IMR-90 (cell line): Measurements from ENCODE around the gene SYNGR2. TPM values are rescaled to one million over a fixed set of nuclear protein-coding genes. Genes with fewer than 3 reads are reported as not detected.

Source experiments
- ATAC-seq: fragments of 200-7000 bp; cut with Tn5 transposase; 2 replicates; pipeline ENCODE4 v1.9.1; 2020; ENCODE audit warnings: low read depth, mild to moderate bottlenecking, moderate library complexity
- BruUV-seq: library from RNA; stranded (reverse); fragments of 400-500 nt; replicated peaks from 2 replicates; lab custom pipeline; 2021; lab: Mats Ljungman, UMichigan
- CTCF ChIA-PET: fragments of 300-600 bp; formaldehyde crosslinking; extraction: SDS; loops from one replicate; lab custom pipeline; 2021; ENCODE audit warnings: antibody characterized with exemption; lab: Yijun Ruan, JAX
- POLR2A ChIA-PET: fragments of 300-600 bp; sonication (Branson Sonifier 250); formaldehyde crosslinking; loops from one replicate; lab custom pipeline; 2022; ENCODE audit warnings: antibody characterized with exemption; ENCODE audit not compliant: unreplicated experiment; lab: Charles Lee
- DNase-seq: peaks from one replicate; pipeline ENCODE4 v3.0.0; 2013
- H2AFZ ChIP-seq: replicated peaks from 2 replicates; pipeline ENCODE3; 2013; ENCODE audit warnings: low read length, mild to moderate bottlenecking; ENCODE audit not compliant: poor library complexity
- H2AK5ac ChIP-seq: 2 replicates; pipeline ENCODE4 v1.6.1; 2013; ENCODE audit warnings: low read depth, low read length, inconsistent platforms
- H2AK9ac ChIP-seq: replicated peaks from 2 replicates; pipeline ENCODE3; 2013; ENCODE audit warnings: mild to moderate bottlenecking, low read depth, low read length, moderate library complexity; ENCODE audit not compliant: poor library complexity
- H2BK120ac ChIP-seq: 2 replicates; pipeline ENCODE4 v1.6.1; 2013; ENCODE audit warnings: low read depth, low read length, inconsistent platforms
- H2BK15ac ChIP-seq: 3 replicates; pipeline ENCODE4 v1.6.1; 2013; ENCODE audit warnings: low read depth, low read length, inconsistent platforms
- H2BK20ac ChIP-seq: 2 replicates; pipeline ENCODE4 v1.6.1; 2013; ENCODE audit warnings: low read depth, mild to moderate bottlenecking, inconsistent platforms, low read length, moderate library complexity
- H2BK5ac ChIP-seq: 2 replicates; pipeline ENCODE4 v1.6.1; 2013; ENCODE audit warnings: mild to moderate bottlenecking, low read depth, low read length, inconsistent platforms; ENCODE audit not compliant: poor library complexity, severe bottlenecking
- H3K14ac ChIP-seq: replicated peaks from 2 replicates; pipeline ENCODE4 v1.6.1; 2013; ENCODE audit warnings: low read depth, low read length, inconsistent platforms
- H3K18ac ChIP-seq: 2 replicates; pipeline ENCODE4 v1.6.1; 2013; ENCODE audit warnings: low read depth, low read length, control low read depth
- H3K23ac ChIP-seq: 2 replicates; pipeline ENCODE4 v1.6.1; 2013; ENCODE audit warnings: low read depth, low read length, inconsistent platforms
- H3K27ac ChIP-seq: 2 replicates; pipeline ENCODE4 v1.5.1; 2013; ENCODE audit warnings: mild to moderate bottlenecking, control low read depth, low read length; ENCODE audit not compliant: insufficient read depth
- H3K27me3 ChIP-seq: 2 replicates; pipeline ENCODE4 v1.6.1; 2013; ENCODE audit warnings: low read length; ENCODE audit not compliant: control insufficient read depth, insufficient read depth
- H3K36me3 ChIP-seq: 2 replicates; pipeline ENCODE4 v1.6.1; 2013; ENCODE audit warnings: low read length, mixed read lengths; ENCODE audit not compliant: control insufficient read depth, insufficient read depth
- H3K4ac ChIP-seq: 2 replicates; pipeline ENCODE4 v1.6.1; 2013; ENCODE audit warnings: low read depth, low read length, inconsistent platforms
- H3K4me1 ChIP-seq: 2 replicates; pipeline ENCODE4 v1.6.1; 2013; ENCODE audit warnings: low read length, mixed read lengths; ENCODE audit not compliant: control insufficient read depth, insufficient read depth
- H3K4me2 ChIP-seq: 2 replicates; pipeline ENCODE4 v1.6.1; 2013; ENCODE audit warnings: low read depth, mild to moderate bottlenecking, control low read depth, low read length, moderate library complexity
- H3K4me3 ChIP-seq: 2 replicates; pipeline ENCODE4 v1.5.1; 2013; ENCODE audit warnings: low read depth, mild to moderate bottlenecking, control low read depth, low read length, moderate library complexity; ENCODE audit not compliant: insufficient read depth
- H3K56ac ChIP-seq: 2 replicates; pipeline ENCODE4 v1.6.1; 2013; ENCODE audit warnings: low read length, inconsistent platforms; ENCODE audit not compliant: insufficient read depth; ENCODE audit errors: extremely low read depth
- H3K79me1 ChIP-seq, 2 experiments: 2 replicates each; pipeline ENCODE4 v1.6.1; 2013; ENCODE audit warnings: low read length in 2 of 2, inconsistent platforms in 1 of 2, low read depth in 1 of 2
- H3K9ac ChIP-seq: 2 replicates; pipeline ENCODE4 v1.6.1; 2013; ENCODE audit warnings: low read depth, low read length, control low read depth
- H3K9me1 ChIP-seq: 2 replicates; pipeline ENCODE4 v1.6.1; 2013; ENCODE audit warnings: low read length, inconsistent platforms; ENCODE audit not compliant: insufficient read depth
- H3K9me3 ChIP-seq: 2 replicates; pipeline ENCODE4 v1.6.1; 2013; ENCODE audit warnings: low read length; ENCODE audit not compliant: control insufficient read depth, insufficient read depth
- H4K20me1 ChIP-seq: 2 replicates; pipeline ENCODE4 v1.6.1; 2013; ENCODE audit warnings: low read length, inconsistent platforms; ENCODE audit not compliant: insufficient read depth
- H4K5ac ChIP-seq: 2 replicates; pipeline ENCODE4 v1.6.1; 2013; ENCODE audit warnings: mild to moderate bottlenecking, low read depth, low read length, control low read depth
- H4K8ac ChIP-seq, 2 experiments: 2 replicates each; pipeline ENCODE4 v1.6.1; 2013; ENCODE audit warnings: low read depth in 2 of 2, low read length in 2 of 2, control low read depth in 1 of 2, inconsistent platforms in 1 of 2
- H4K91ac ChIP-seq: 2 replicates; pipeline ENCODE4 v1.6.1; 2013; ENCODE audit warnings: low read depth, low read length, inconsistent platforms; ENCODE audit not compliant: insufficient read depth
- BHLHE40 ChIP-seq: fragments of 150-350 bp; IDR thresholded peaks from 2 replicates; pipeline ENCODE4 v1.6.1; 2016; ENCODE audit warnings: mild to moderate bottlenecking, low read depth, low read length
- CEBPB ChIP-seq: IDR thresholded peaks from 2 replicates; pipeline ENCODE4 v1.6.1; 2012; ENCODE audit warnings: low read depth, low read length, improper control_type of control experiment
- CHD1 ChIP-seq: IDR thresholded peaks from 2 replicates; pipeline ENCODE4 v1.6.1; 2012; ENCODE audit warnings: low read depth, low read length, improper control_type of control experiment
- CTCF ChIP-seq: conservative IDR thresholded peaks from 2 replicates; pipeline ENCODE4 v1.5.1; 2012; ENCODE audit warnings: mild to moderate bottlenecking, low read depth, low read length, improper control_type of control experiment
- ELK1 ChIP-seq: fragments of 150-350 bp; IDR thresholded peaks from 2 replicates; pipeline ENCODE4 v1.6.1; 2016; ENCODE audit warnings: low read depth, mild to moderate bottlenecking, low read length, moderate library complexity, borderline replicate concordance
- FOS ChIP-seq: fragments of 150-350 bp; IDR thresholded peaks from 2 replicates; pipeline ENCODE4 v1.6.1; 2016; ENCODE audit warnings: low read depth, low read length
- MAFK ChIP-seq: IDR thresholded peaks from 2 replicates; pipeline ENCODE4 v1.6.1; 2012; ENCODE audit warnings: low read depth, low read length, improper control_type of control experiment
- MAZ ChIP-seq: IDR thresholded peaks from 2 replicates; pipeline ENCODE4 v1.6.1; 2012; ENCODE audit warnings: low read depth, mild to moderate bottlenecking, low read length, improper control_type of control experiment, moderate library complexity, borderline replicate concordance
- NFE2L2 ChIP-seq: fragments of 150-350 bp; IDR thresholded peaks from 2 replicates; pipeline ENCODE4 v1.6.1; 2016; ENCODE audit warnings: low read depth, mild to moderate bottlenecking, low read length
- POLR2A ChIP-seq: IDR thresholded peaks from 2 replicates; pipeline ENCODE4 v1.6.1; 2012; ENCODE audit warnings: mild to moderate bottlenecking, low read depth, low read length
- RAD21 ChIP-seq: IDR thresholded peaks from 2 replicates; pipeline ENCODE4 v1.6.1; 2012; ENCODE audit warnings: low read length, improper control_type of control experiment
- RCOR1 ChIP-seq: IDR thresholded peaks from 2 replicates; pipeline ENCODE4 v1.6.1; 2012; ENCODE audit warnings: mild to moderate bottlenecking, low read length, improper control_type of control experiment; ENCODE audit not compliant: insufficient replicate concordance
- RFX5 ChIP-seq: IDR thresholded peaks from 2 replicates; pipeline ENCODE4 v1.8.0; 2012; ENCODE audit warnings: low read depth, mild to moderate bottlenecking, low read length, moderate library complexity
- SMC3 ChIP-seq: fragments of 150-350 bp; IDR thresholded peaks from 2 replicates; pipeline ENCODE4 v1.6.1; 2016; ENCODE audit warnings: low read depth, mild to moderate bottlenecking, antibody characterized with exemption, low read length, moderate library complexity
- USF2 ChIP-seq: fragments of 150-350 bp; IDR thresholded peaks from 2 replicates; pipeline ENCODE4 v1.6.1; 2017; ENCODE audit warnings: mild to moderate bottlenecking, antibody characterized with exemption, low read length, low read depth
- WGBS, 2 experiments: methylation state at CpG; one replicate each; pipeline versions ENCODE4 v1.1.5 to v1.1.7; 2013; ENCODE audit warnings: missing lambda C conversion rate in 2 of 2; ENCODE audit not compliant: insufficient read length in 1 of 2; ENCODE audit errors: extremely low coverage in 2 of 2; 5-methylcytosine and 5-hydroxymethylcytosine counted together
- dilution Hi-C: fragments of 300-500 bp; cut with HindIII; formaldehyde crosslinking; loops from one replicate; pipeline ENCODE4 v1.14.3; 2018; ENCODE audit warnings: low sequenced_read_pairs; ENCODE audit not compliant: unreplicated experiment
- in situ Hi-C: fragments of 300-500 bp; cut with MboI; formaldehyde crosslinking; loops from 3 replicates; pipeline ENCODE4 v1.14.3; 2019; ENCODE audit warnings: low sequenced_read_pairs, inconsistent platforms, mixed read lengths
- intact Hi-C: fragments of 100-400 bp; cut with micrococcal nuclease; formaldehyde crosslinking; loops from 2 replicates; pipeline ENCODE4 v1.10.0; 2022
- polyA plus RNA-seq, 3 experiments: library from polyadenylated mRNA; depleted of rRNA; stranded (reverse); fragments of >200 nt; gene quantifications; 2 replicates each; pipeline ENCODE4 v1.2.3, GENCODE V29; 2012; ENCODE audit warnings: low replicate concordance in 1 of 3
- total RNA-seq: library from RNA; depleted of rRNA; stranded (reverse); fragments of >200 nt; gene quantifications from 2 replicates; pipeline ENCODE4 v1.2.3, GENCODE V29; 2012

SYNGR2 gene
- total and polyA plus RNA-seq, 2 of the 4 experiments (the other 2 are of a cell fraction) = 11.1 to 63.1 TPM

- Histone ChIP-seq H3K4me1 (no peaks in the 10 kb centered on the region), H2AK5ac (no peak overlapping the region), H4K8ac (no peak overlapping the region), H4K20me1 (no peaks in the 10 kb centered on the region), H3K79me1 (no peaks in the 10 kb centered on the region), H4K91ac (no peak overlapping the region), H3K4ac (no peak overlapping the region), H4K5ac (no peak overlapping the region), H2BK20ac (no peak overlapping the region), H3K56ac (no peak overlapping the region), H2BK5ac (no peak overlapping the region), H3K4me2 (no peak overlapping the region), H3K9me3 (no peaks in the 10 kb centered on the region), H3K9ac (no peak overlapping the region), H3K36me3 (no peaks in the 10 kb centered on the region), H3K18ac (no peak overlapping the region), H2AK9ac (no peak overlapping the region), H3K14ac (no peak overlapping the region), H3K23ac (no peak overlapping the region), H3K4me3 (no peak overlapping the region), H3K27me3 (no peaks in the 10 kb centered on the region), H2BK15ac (no peak overlapping the region), H3K9me1 (0 out of 2 replicates have a peak, but pooled peaks cover 2% of the 10 kb centered on the region), H3K27ac (no peak overlapping the region), H2AFZ (no peak overlapping the region), H2BK120ac (no peak overlapping the region)
- POLR2A ChIA-PET = no interaction called here
- intact Hi-C loops (no loop called here), in situ Hi-C loops (no loop called here), dilution Hi-C loops (no loop called here)
- no peak for DNase-seq
- BruUV-seq = no TSS peak
- CTCF ChIA-PET = no interaction called here
- no CpG with 5 or more reads among the region's 11 CpGs for WGBS, 2 experiments
- no peak for ATAC-seq
- no peak for TF ChIP-seq CHD1
- TF ChIP-seq ELK1 = no peak
- no peak for TF ChIP-seq CTCF
- no peak for TF ChIP-seq MAFK
- TF ChIP-seq MAZ = no peak
- TF ChIP-seq USF2 = no peak
- TF ChIP-seq RCOR1 = no peak
- no peak for TF ChIP-seq SMC3
- TF ChIP-seq CEBPB = no peak
- TF ChIP-seq NFE2L2 = no peak
- no peak for TF ChIP-seq FOS
- no peak for TF ChIP-seq POLR2A
- TF ChIP-seq BHLHE40 = no peak
- TF ChIP-seq RFX5 = no peak
- no peak for TF ChIP-seq RAD21
Observed at GRCh38 chr17:78154903-78155811, 13.2 kb upstream of the SYNGR2 start.
